MM.1S (cell line): ENCODE measurements around the gene TCHP.

Experiments
- CTCF ChIP-seq: fragments of 300-600 bp; sonication (generic); IDR thresholded peaks from 2 replicates; pipeline ENCODE4 v1.5.1; 2016; ENCODE audit warnings: antibody characterized with exemption, low read length, mixed read lengths
- EZH2phosphoT487 ChIP-seq: fragments of 300-600 bp; sonication (generic); IDR thresholded peaks from 2 replicates; pipeline ENCODE4 v1.6.1; 2018; ENCODE audit warnings: antibody characterized with exemption, low read length

GRCh38 chr12:109921982-109922381 lies 21.9 kb downstream of the TCHP start:
- TF ChIP-seq CTCF: no peak
- no peak for TF ChIP-seq EZH2phosphoT487
